Gastroesophageal sphincter (tissue), 4 donors: ENCODE measurements around the gene GPC1. TPM values are rescaled to one million over a fixed set of nuclear protein-coding genes. Genes with fewer than 3 reads are reported as not detected.

Experiments used
- ATAC-seq: fragments of 150-250 bp; one replicate; pipeline ENCODE4 v1.9.1; 2016; ENCODE audit warnings: mild to moderate bottlenecking, moderate library complexity
- H3K27ac ChIP-seq, 4 donors: fragments of 200-600 bp; sonication (generic) in 3 of 4; 1 replicate in 3 of 4; 2 replicates in 1 of 4; pipeline ENCODE4 v1.5.1; 2016 to 2019
- H3K27me3 ChIP-seq: fragments of 200-600 bp; sonication (generic); one replicate; pipeline ENCODE4 v1.5.1; 2019
- H3K36me3 ChIP-seq, 2 donors: fragments of 200-600 bp; sonication (generic); one replicate each; pipeline ENCODE4 v1.5.1; 2019; ENCODE audit warnings: control low read depth in 1 of 2
- H3K4me1 ChIP-seq, 3 donors: fragments of 200-600 bp; sonication (generic); 1 replicate in 2 of 3; 2 replicates in 1 of 3; pipeline ENCODE4 v1.5.1; 2016 to 2019; ENCODE audit warnings: control low read depth in 2 of 3
- H3K4me3 ChIP-seq, 2 donors: fragments of 200-600 bp; sonication (generic); one replicate each; pipeline ENCODE4 v1.5.1; 2019; ENCODE audit warnings: mild to moderate bottlenecking in 1 of 2, moderate library complexity in 1 of 2
- H3K9me3 ChIP-seq, 3 donors: fragments of 200-600 bp; sonication (generic); one replicate each; pipeline ENCODE4 v1.5.1; 2017 to 2019; ENCODE audit warnings: control low read depth in 2 of 3
- CTCF ChIP-seq, 4 experiments: fragments of 200-600 bp in 2 of 4; fragments of 450-650 bp in 2 of 4; sonication (generic) in 1 of 4; IDR thresholded peaks; one replicate each; pipeline ENCODE4 v1.5.1; 2017 to 2019; ENCODE audit warnings: antibody characterized with exemption in 4 of 4, mild to moderate bottlenecking in 2 of 4, moderate library complexity in 2 of 4
- EP300 ChIP-seq: sonication (generic); formaldehyde crosslinking; IDR thresholded peaks from one replicate; pipeline ENCODE4 v1.6.1; 2017; ENCODE audit warnings: antibody characterized with exemption, mild to moderate bottlenecking
- POLR2A ChIP-seq, 2 donors: fragments of 450-650 bp; IDR thresholded peaks; one replicate each; pipeline ENCODE4 v1.6.1; 2017; ENCODE audit warnings: antibody characterized with exemption in 2 of 2, mild to moderate bottlenecking in 2 of 2, moderate library complexity in 1 of 2
- POLR2AphosphoS5 ChIP-seq: sonication (generic); formaldehyde crosslinking; IDR thresholded peaks from one replicate; pipeline ENCODE4 v1.6.1; 2017; ENCODE audit warnings: antibody characterized with exemption
- WGBS, 2 donors: methylation state at CpG; one replicate each; pipeline ENCODE4 v1.1.5; 2018; ENCODE audit warnings: low coverage in 1 of 2; 5-methylcytosine and 5-hydroxymethylcytosine counted together
- total RNA-seq, 4 donors: library from RNA; depleted of rRNA; stranded (reverse); fragments of >200 nt; gene quantifications; one replicate each; pipeline ENCODE4 v1.1.0, GENCODE V29; 2016

The GPC1 gene
- total RNA-seq, 4 donors from 2014 or later, result 22.5 to 73.9 (median 43.3) TPM

GRCh38 chr2:240443891-240444301, 8.4 kb downstream of the GPC1 start:
- 100% methylated on average over 1 of the region's 17 CpGs; no CpG with 5 or more reads in 1 of the 2 donors for WGBS, 2 donors
- H3K36me3 ChIP-seq, result peaks cover 0 to 27% of the 10 kb centered on the region in 2 donors
- H3K4me3 ChIP-seq, result no peak overlapping the region
- no peaks in the 10 kb centered on the region for H3K27me3 ChIP-seq
- peaks cover 0 to 27% (median 0%) of the 10 kb centered on the region in 3 donors for H3K4me1 ChIP-seq
- no peak for TF ChIP-seq POLR2AphosphoS5
- TF ChIP-seq CTCF (IDR thresholded peaks at IDR 0.05), result no peak
- TF ChIP-seq POLR2A (IDR thresholded peaks at IDR 0.05), result no peak
- no peak for TF ChIP-seq EP300
- H3K27ac ChIP-seq, result no peak overlapping the region
- no peaks in the 10 kb centered on the region for H3K9me3 ChIP-seq
- ATAC-seq, result no peak

- H3K4me1 ChIP-seq, result peaks cover 0 to 23% (median 0%) of the 10 kb centered on the region in 3 donors
These were observed 9.0 kb downstream of the GPC1 start for GRCh38 chr2:240444464-240444863.

GRCh38 chr2:240445961-240446663, 10.6 kb downstream of the GPC1 start:
- Histone ChIP-seq H3K9me3 (no peaks in the 10 kb centered on the region), H3K4me1 (peaks cover 0 to 29% (median 0%) of the 10 kb centered on the region in 3 donors), H3K27me3 (no peaks in the 10 kb centered on the region), H3K36me3 (peaks cover 0 to 22% of the 10 kb centered on the region in 2 donors), H3K4me3 (no peak overlapping the region), H3K27ac (no peak overlapping the region)
- WGBS, 2 donors, result 77% methylated on average over 7 of the region's 24 CpGs; no CpG with 5 or more reads in 1 of the 2 donors
- no peak for ATAC-seq
- TF ChIP-seq EP300, result no peak
- TF ChIP-seq CTCF (IDR thresholded peaks at IDR 0.05), result no peak
- no peak for TF ChIP-seq POLR2A (IDR thresholded peaks at IDR 0.05)
- no peak for TF ChIP-seq POLR2AphosphoS5

More at GRCh38 chr2:240444464-240444863, 9.0 kb downstream of the GPC1 start:
- WGBS, 2 donors, result no CpG with 5 or more reads among the region's 16 CpGs
- Histone ChIP-seq H3K9me3 (no peaks in the 10 kb centered on the region), H3K27ac (no peak overlapping the region), H3K4me3 (no peak overlapping the region), H3K27me3 (no peaks in the 10 kb centered on the region), H3K36me3 (peaks cover 0 to 27% of the 10 kb centered on the region in 2 donors)
- TF ChIP-seq EP300, result no peak
- TF ChIP-seq POLR2AphosphoS5, result no peak
- no peak for TF ChIP-seq POLR2A (IDR thresholded peaks at IDR 0.05)
- no peak for TF ChIP-seq CTCF (IDR thresholded peaks at IDR 0.05)
- ATAC-seq, result no peak

- no peak for ATAC-seq
- H3K4me3 ChIP-seq, result no peak overlapping the region
- no peak for TF ChIP-seq CTCF (IDR thresholded peaks at IDR 0.05)
- no peaks in the 10 kb centered on the region for H3K9me3 ChIP-seq
- WGBS, 2 donors, result 92 to 100% methylated on average over 1 to 7 of the region's 12 CpGs
- H3K27me3 ChIP-seq, result peaks cover 1% of the 10 kb centered on the region
- H3K36me3 ChIP-seq, result peaks cover 0 to 19% of the 10 kb centered on the region in 2 donors
- peaks cover 0 to 29% (median 3%) of the 10 kb centered on the region in 3 donors for H3K4me1 ChIP-seq
- H3K27ac ChIP-seq, result no peak overlapping the region
These were observed 11.3 kb downstream of the GPC1 start for GRCh38 chr2:240446664-240447175.

GRCh38 chr2:240447331-240447730, 11.9 kb downstream of the GPC1 start:
- no peak for ATAC-seq
- H3K4me1 ChIP-seq, result peaks cover 0 to 29% (median 9%) of the 10 kb centered on the region in 3 donors
- no peak overlapping the region for H3K27ac ChIP-seq
- WGBS, 2 donors, result 40% methylated on average over 5 of the region's 22 CpGs; no CpG with 5 or more reads in 1 of the 2 donors
- peaks cover 5% of the 10 kb centered on the region for H3K27me3 ChIP-seq
- peaks cover 0 to 19% of the 10 kb centered on the region in 2 donors for H3K36me3 ChIP-seq
- TF ChIP-seq POLR2AphosphoS5 (no peak), POLR2A (IDR thresholded peaks at IDR 0.05) (no peak), EP300 (no peak), CTCF (IDR thresholded peaks at IDR 0.05) (no peak)
- H3K9me3 ChIP-seq, result no peaks in the 10 kb centered on the region
- no peak overlapping the region for H3K4me3 ChIP-seq
